ENCODE measurements around the gene MICA.

- TF ChIP-seq CTCF (conservative IDR thresholded peaks at IDR 0.05; ENCODE audit: low read depth, low read length) (no peak), EZH2 (IDR thresholded peaks at IDR 0.05; ENCODE audit: borderline replicate concordance, low read depth, low read length, poor library complexity, severe bottlenecking) (no peak)
Measured at GRCh38 chr6:31422587-31422986, 19.2 kb downstream of the MICA start.

Measured in A673 (cell line).